ENCODE measurements around the gene TMC3. TPM values are rescaled to one million over a fixed set of nuclear protein-coding genes. Genes with fewer than 3 reads are reported as not detected.
A peak's percentile ranks its signal among the peaks of the same experiment; 100 is the strongest.

The TMC3 gene
- total RNA-seq, 2 experiments from 2014 or later, result not detected

- DNase-seq (peak in 11 of 14 experiments; percentile 23 to 71 (median 50)), ATAC-seq (ENCODE audit: poor library complexity) (no peak)
- no peaks in the 10 kb centered on the region for H3K4me1 ChIP-seq (ENCODE audit: insufficient read depth, low read length)
- no peak overlapping the region for H3K27ac ChIP-seq (ENCODE audit: low read depth in 1 of 2, low read length in 2 of 2)
- no peak overlapping the region for H3K4me3 Mint-ChIP-seq
- no peak overlapping the region for H3K4me3 ChIP-seq (ENCODE audit: low read length)
- intact Hi-C loops (cut with DNase I, micrococcal nuclease), result loop anchor here (1.0 to 5.0 kb wide), 4 partner anchors 60 to 230 kb away; no protein-coding TSS in a partner anchor
- no peaks in the 10 kb centered on the region for H3K9me3 Mint-ChIP-seq
- H3K27me3 Mint-ChIP-seq, result no peaks in the 10 kb centered on the region
- H3K27me3 ChIP-seq (ENCODE audit: control insufficient read depth in 1 of 2, insufficient read depth in 2 of 2, low read length in 2 of 2), result no peaks in the 10 kb centered on the region
- ChIA-PET CTCF (interaction anchor here (0.7 to 3.7 kb wide), 6 partner anchors 10 to 74 kb away, joined by 3 to 21 read pairs (median 4); partner anchors contain the start of gene STARD5), POLR2A (interaction anchor here (0.7 to 1.1 kb wide), 3 partner anchors 13 to 50 kb away, joined by 3 to 5 read pairs (median 3); partner anchors contain the start of gene STARD5)
- H3K36me3 Mint-ChIP-seq (ENCODE audit: low read depth), result no peaks in the 10 kb centered on the region
- peak; percentile 71 for TF ChIP-seq CTCF (IDR thresholded peaks at IDR 0.05)
- H3K36me3 ChIP-seq (ENCODE audit: insufficient read depth, low read length), result no peaks in the 10 kb centered on the region
- no peaks in the 10 kb centered on the region for H3K9me3 ChIP-seq (ENCODE audit: control insufficient read depth in 1 of 2, insufficient read depth in 1 of 2, low read length in 2 of 2)
- no peak overlapping the region for H3K27ac Mint-ChIP-seq
- H3K4me1 Mint-ChIP-seq (ENCODE audit: low read depth), result peaks cover 13% of the 10 kb centered on the region
Measured at GRCh38 chr15:81336568-81336967, 37.4 kb downstream of the TMC3 start.

DNA sequence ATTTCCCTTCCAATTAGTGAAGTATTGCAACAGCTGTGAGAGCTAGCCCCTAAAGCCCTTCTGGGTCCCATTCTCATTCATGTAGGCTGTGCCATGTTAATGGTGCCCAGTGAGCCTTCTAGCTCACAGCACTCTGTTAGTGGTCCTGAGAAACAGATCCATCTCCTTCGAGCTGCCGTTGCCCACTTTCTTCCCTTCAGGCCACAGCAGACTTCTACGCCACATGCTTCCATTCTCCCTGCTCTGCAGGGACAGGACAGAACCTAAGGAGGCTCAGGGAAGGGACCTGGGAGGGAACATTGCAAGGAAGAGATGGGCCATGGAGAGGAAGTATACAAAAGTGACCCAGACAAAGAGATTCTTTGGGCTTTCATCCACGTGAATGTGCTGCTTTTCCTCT lies 38.4 kb downstream of the TMC3 start:
- TF ChIP-seq CTCF (IDR thresholded peaks at IDR 0.05), result no peak
- Mint-ChIP-seq H3K4me3 (no peak overlapping the region), H3K27me3 (no peaks in the 10 kb centered on the region), H3K36me3 (ENCODE audit: low read depth) (no peaks in the 10 kb centered on the region), H3K4me1 (ENCODE audit: low read depth) (peaks cover 22% of the 10 kb centered on the region), H3K27ac (no peak overlapping the region), H3K9me3 (no peaks in the 10 kb centered on the region)
- ATAC-seq (ENCODE audit: poor library complexity) (no peak), DNase-seq (no peak)
- POLR2A ChIA-PET, result interaction anchor here (1.1 to 1.5 kb wide), 3 partner anchors 42 to 69 kb away, joined by 3 to 4 read pairs (median 3); no protein-coding TSS in a partner anchor
- Histone ChIP-seq H3K36me3 (ENCODE audit: insufficient read depth, low read length) (no peaks in the 10 kb centered on the region), H3K4me3 (ENCODE audit: low read length) (no peak overlapping the region), H3K27me3 (ENCODE audit: control insufficient read depth in 1 of 2, insufficient read depth in 2 of 2, low read length in 2 of 2) (no peaks in the 10 kb centered on the region), H3K27ac (ENCODE audit: low read depth in 1 of 2, low read length in 2 of 2) (no peak overlapping the region), H3K4me1 (ENCODE audit: insufficient read depth, low read length) (no peaks in the 10 kb centered on the region), H3K9me3 (ENCODE audit: control insufficient read depth in 1 of 2, insufficient read depth in 1 of 2, low read length in 2 of 2) (no peaks in the 10 kb centered on the region)
- intact Hi-C loops (cut with DNase I, micrococcal nuclease), result loop anchor here (1.0 to 5.0 kb wide), 4 partner anchors 60 to 229 kb away; no protein-coding TSS in a partner anchor
- CTCF ChIA-PET, result interaction anchor here (1.3 to 3.7 kb wide), 3 partner anchors 37 to 69 kb away, joined by 3 to 21 read pairs (median 11); no protein-coding TSS in a partner anchor

GRCh38 chr15:81334768-81335435 lies 39.1 kb downstream of the TMC3 start:
- ChIA-PET POLR2A (interaction anchor here (1.1 to 1.5 kb wide), 3 partner anchors 41 to 68 kb away, joined by 3 to 4 read pairs (median 3); no protein-coding TSS in a partner anchor), CTCF (interaction anchor here (1.3 to 3.7 kb wide), 2 partner anchors 36 to 60 kb away, joined by 3 to 21 read pairs; no protein-coding TSS in a partner anchor)
- Histone ChIP-seq H3K4me1 (ENCODE audit: insufficient read depth, low read length) (no peaks in the 10 kb centered on the region), H3K27me3 (ENCODE audit: control insufficient read depth in 1 of 2, insufficient read depth in 2 of 2, low read length in 2 of 2) (no peaks in the 10 kb centered on the region), H3K9me3 (ENCODE audit: control insufficient read depth in 1 of 2, insufficient read depth in 1 of 2, low read length in 2 of 2) (no peaks in the 10 kb centered on the region), H3K27ac (ENCODE audit: low read depth in 1 of 2, low read length in 2 of 2) (no peak overlapping the region), H3K4me3 (ENCODE audit: low read length) (no peak overlapping the region), H3K36me3 (ENCODE audit: insufficient read depth, low read length) (no peaks in the 10 kb centered on the region)
- H3K4me1 Mint-ChIP-seq (ENCODE audit: low read depth), result peaks cover 29% of the 10 kb centered on the region
- DNase-seq, result no peak
- H3K27me3 Mint-ChIP-seq, result no peaks in the 10 kb centered on the region
- no peak overlapping the region for H3K27ac Mint-ChIP-seq
- intact Hi-C loops (cut with DNase I, micrococcal nuclease), result loop anchor here in 1 of 2 experiments (5.0 kb wide), 1 partner anchor 178 kb away; no protein-coding TSS in a partner anchor
- TF ChIP-seq CTCF (IDR thresholded peaks at IDR 0.05), result no peak
- no peaks in the 10 kb centered on the region for H3K36me3 Mint-ChIP-seq (ENCODE audit: low read depth)
- H3K4me3 Mint-ChIP-seq, result no peak overlapping the region
- no peaks in the 10 kb centered on the region for H3K9me3 Mint-ChIP-seq
- no peak for ATAC-seq (ENCODE audit: poor library complexity)

Data from CD4-positive, alpha-beta T cell (primary cell).